Placental pericyte (primary cell): ENCODE measurements around the gene KATNA1. TPM values are rescaled to one million over a fixed set of nuclear protein-coding genes. Genes with fewer than 3 reads are reported as not detected.

Experiments used
- small RNA-seq: library from RNA; depleted of rRNA; stranded (forward); fragments of <200 nt; gene quantifications from one replicate; pipeline ENCODE3, GENCODE V24; 2012; ENCODE audit warnings: low replicate concordance
- total RNA-seq: library from RNA; depleted of rRNA; stranded (reverse); fragments of >200 nt; gene quantifications from 2 replicates; pipeline ENCODE4 v1.2.3, GENCODE V29; 2012

Gene KATNA1
- 25.6 and 26.3 TPM in 2 replicates for total RNA-seq

GRCh38 chr6:149648148-149649145, at the start of gene KATNA1:
Gene KATNA1, minus strand, starts transcription at chr6:149648714. Its CDS starts 10,167 bp downstream, at chr6:149638547.

GRCh38 chr6:149565527-149566409, 82.7 kb downstream of the KATNA1 start, which contains the start of gene GINM1:
Gene GINM1, plus strand, starts transcription at chr6:149566375. Its CDS starts 40 bp downstream, at chr6:149566415.

GRCh38 chr6:149545754-149546471, 102.6 kb downstream of the KATNA1 start, which contains the start of gene PPIL4:
Gene PPIL4, minus strand, starts transcription at chr6:149546043. Its CDS starts 38 bp downstream, at chr6:149546005.

Small RNAs within 50 kb of the gene (small RNA-seq; reads per million reads assigned to genes)
- gene RF00019 (not detected), gene RF00410 (not detected)

Other genes starting within 250 kb of the KATNA1 start
- gene SUMO4, start 248.5 kb downstream of the KATNA1 start, total RNA-seq, result 1.5 and 2.3 TPM in 2 replicates
- gene ZC3H12D, start 163.7 kb downstream of the KATNA1 start, total RNA-seq, result 0.14 and 0.22 TPM in 2 replicates
- 31.2 and 33.7 TPM in 2 replicates for gene PPIL4, start 102.7 kb downstream of the KATNA1 start, total RNA-seq
- gene GINM1, start 82.3 kb downstream of the KATNA1 start, total RNA-seq, result 35.8 and 59.3 TPM in 2 replicates
- gene LATS1, start 69.4 kb upstream of the KATNA1 start, total RNA-seq, result 17.1 and 24.3 TPM in 2 replicates
- 16.4 and 53.0 TPM in 2 replicates for gene NUP43, start 97.8 kb upstream of the KATNA1 start, total RNA-seq
- gene PCMT1, start 101.0 kb upstream of the KATNA1 start, total RNA-seq, result 108 and 145 TPM in 2 replicates
- gene LRP11, start 215.6 kb upstream of the KATNA1 start, total RNA-seq, result 49.9 and 135 TPM in 2 replicates
- 1.1 TPM in 1 of 2 replicates, not detected in the other for gene RAET1E, start 249.4 kb upstream of the KATNA1 start, total RNA-seq